Stimulated activated CD8-positive, alpha-beta memory T cell treated with anti-CD3 and anti-CD28 coated beads, Interleukin-2, amount 100 ng/mL, for 1 hour (primary cell): ENCODE results near the gene NEAT1.
A peak's percentile ranks its signal among the peaks of the same experiment; 100 is the strongest.

Experiments used
- DNase-seq, 2 donors: peaks; one replicate each; pipeline ENCODE4 v3.0.0-alpha.2; 2020; ENCODE audit warnings: low read depth in 2 of 2

The NEAT1 gene

DNA sequence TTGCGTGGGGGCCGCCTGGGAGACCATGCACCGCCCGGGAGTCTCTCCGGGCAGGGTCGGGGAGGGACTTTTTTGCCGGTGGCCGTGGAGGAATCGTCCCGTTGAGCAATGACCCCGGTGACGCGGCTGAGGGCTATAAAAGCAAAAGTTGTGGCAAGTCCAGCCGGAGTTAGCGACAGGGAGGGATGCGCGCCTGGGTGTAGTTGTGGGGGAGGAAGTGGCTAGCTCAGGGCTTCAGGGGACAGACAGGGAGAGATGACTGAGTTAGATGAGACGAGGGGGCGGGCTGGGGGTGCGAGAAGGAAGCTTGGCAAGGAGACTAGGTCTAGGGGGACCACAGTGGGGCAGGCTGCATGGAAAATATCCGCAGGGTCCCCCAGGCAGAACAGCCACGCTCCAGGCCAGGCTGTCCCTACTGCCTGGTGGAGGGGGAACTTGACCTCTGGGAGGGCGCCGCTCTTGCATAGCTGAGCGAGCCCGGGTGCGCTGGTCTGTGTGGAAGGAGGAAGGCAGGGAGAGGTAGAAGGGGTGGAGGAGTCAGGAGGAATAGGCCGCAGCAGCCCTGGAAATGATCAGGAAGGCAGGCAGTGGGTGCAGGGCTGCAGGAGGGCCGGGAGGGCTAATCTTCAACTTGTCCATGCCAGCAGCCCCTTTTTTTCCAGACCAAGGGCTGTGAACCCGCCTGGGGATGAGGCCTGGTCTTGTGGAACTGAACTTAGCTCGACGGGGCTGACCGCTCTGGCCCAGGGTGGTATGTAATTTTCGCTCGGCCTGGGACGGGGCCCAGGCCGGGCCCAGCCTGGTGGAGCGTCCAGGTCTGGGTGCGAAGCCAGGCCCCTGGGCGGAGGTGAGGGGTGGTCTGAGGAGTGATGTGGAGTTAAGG lies at the start of gene NEAT1:
TSS of gene NEAT1 (plus strand) at position 166 of the 883 bp plus-strand sequence.
- peak; percentile 90 for DNase-seq

DNA sequence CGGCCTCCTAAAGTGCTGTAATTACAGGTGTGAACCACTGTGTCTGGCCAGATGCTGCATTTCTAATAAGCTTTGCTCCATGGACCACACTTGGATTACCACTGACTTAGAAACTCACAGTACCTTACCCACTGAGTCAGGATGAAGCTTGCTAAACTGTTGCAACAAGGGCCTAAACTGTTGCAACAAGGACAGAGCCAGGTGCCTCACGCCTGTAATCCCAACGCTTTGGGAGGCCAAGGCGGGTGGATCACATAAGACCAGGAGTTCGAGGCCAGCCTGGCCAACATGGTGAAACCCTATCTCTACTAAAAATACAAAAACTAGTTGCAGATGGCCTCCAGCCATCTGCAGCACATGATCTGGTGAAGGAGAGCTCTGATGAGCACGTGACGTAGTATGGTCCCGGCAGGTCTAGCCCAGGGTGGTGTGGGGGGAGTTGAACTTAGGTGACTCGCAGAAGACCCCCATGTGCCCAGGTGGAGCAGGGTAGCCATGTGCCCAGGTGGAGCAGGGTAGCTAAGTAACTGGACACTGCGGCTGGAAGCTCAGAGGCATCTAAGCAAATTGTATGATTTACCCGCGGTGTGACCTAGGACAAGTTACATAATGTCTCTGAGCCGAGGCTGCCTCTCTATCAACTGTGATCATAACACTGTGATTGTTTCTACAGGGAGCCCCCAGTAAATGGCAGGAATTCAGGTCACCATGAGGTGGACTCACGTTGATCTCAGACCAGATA lies 48.6 kb upstream of the NEAT1 start:
- no peak for DNase-seq

DNA sequence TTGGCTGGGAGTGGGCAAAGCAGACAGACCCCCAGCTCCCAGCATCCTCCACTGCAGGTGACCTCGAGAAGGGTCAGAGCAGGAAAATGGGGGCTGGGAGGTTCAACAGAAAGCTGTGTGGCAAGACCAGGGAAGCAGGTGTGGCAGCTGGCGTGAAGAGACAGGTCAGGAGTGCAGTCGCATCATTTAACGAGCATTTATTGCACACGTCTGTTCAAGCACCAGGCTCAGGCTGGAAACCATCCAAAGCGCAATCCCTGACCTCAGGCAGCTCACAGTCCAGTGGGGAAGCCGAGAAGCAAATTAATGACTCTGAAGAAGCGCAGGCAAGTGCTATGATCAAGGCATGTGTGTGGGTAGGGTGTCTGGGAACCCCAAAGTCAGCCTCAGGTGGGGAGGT lies 47.6 kb upstream of the NEAT1 start:
- no peak for DNase-seq

DNA sequence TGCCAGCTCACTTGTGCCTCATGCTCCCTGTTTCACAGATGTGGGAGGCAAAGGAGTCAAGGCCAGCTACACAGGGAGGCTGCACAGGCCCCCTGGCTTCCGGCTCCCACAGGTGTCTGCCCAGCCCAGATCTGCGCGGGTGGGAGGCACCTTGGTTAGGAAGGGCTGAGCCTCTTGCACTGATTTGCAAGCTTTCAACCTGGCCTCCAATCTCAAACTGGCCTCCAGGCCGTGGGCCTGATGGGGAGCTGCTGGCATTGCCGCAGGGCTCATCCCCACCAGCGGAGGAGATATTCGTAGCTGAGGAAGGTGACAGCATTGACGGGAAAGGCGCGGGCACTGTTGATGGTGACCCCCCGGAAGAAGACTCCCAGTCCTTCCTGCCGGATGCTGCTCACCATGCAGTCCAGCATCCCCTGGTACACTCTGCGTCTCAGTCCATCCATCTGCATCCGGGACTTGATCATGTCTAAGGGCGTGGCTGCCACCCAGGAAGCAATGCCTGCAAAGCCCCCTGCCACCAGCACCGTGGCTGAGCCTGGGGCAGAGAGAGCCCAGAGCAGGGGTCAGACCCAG lies 46.4 kb upstream of the NEAT1 start:
- no peak for DNase-seq

DNA sequence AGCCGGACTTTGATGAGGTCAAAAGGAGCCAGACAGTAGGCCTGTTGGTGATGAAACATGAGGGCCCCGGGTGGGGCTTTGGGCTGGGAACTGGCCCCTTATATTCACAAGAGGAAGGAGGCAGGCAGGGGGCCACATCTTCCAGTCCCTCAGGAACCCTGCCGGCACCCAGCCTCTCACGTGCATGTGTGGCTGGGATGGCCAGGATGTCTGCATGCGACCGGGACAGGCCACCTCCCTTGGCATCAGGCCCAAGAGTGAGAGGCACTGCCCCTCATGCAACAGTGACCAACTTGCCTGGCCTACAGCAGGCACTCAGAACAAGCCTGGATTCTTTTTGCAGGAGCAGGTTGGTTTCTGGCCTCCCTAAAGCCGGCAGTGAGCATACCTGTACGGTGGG lies 45.6 kb upstream of the NEAT1 start:
- no peak for DNase-seq

DNA sequence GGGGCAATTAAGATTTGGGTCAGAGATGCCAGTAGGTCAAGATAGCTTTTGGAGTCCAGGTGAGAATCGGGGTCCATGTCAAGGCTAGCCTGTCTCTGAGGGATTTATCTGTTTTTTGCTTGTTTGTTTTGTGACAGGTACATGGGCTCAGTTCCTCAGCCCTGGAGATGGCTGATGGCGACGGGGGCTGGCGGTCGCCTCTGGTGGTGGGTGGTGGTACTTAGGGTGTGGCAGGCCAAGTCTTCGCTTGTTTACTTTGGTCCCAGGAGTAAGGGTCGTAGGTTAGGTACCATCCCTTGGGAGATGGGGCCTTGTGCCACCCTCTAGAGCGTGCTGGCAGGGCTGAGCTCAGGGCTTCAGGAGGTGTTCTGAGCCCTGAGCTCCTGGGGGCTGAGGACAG lies 44.8 kb upstream of the NEAT1 start:
- no peak for DNase-seq

DNA sequence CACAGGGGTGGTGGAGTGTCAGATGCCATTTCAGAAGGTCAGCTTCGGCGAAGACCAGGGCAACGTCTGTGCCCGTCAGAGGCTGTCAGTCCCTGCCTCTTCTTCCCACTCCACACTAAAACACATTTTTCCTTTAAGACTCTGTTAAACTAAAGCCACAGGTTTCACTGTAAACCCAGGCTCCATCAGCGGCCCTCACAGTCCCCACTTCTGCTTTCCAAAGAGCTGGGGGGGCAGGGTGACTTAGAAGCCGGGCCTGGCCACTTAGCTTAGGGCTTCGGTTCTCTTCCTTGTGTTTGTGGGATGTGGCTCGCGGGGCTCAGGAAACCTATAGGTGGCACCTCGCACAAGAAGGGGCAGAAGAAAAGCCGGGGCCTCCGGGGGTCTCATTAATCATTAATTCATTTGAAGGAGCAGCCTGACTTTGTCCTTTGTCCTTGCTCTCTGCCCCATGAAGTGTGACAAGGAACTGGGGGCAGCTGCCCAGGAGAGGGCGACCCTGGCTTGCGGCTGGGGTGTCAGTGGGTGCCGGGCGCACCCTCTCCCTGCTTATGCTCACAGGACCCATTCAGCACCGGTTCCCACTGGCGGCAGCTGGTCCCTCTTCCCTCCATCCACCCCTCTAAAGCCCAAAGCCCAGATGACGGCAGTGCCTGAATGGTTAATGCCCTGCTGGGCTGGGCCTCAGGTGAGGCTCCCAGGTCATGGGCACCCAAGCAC lies 44.2 kb upstream of the NEAT1 start:
- DNase-seq, result no peak

DNA sequence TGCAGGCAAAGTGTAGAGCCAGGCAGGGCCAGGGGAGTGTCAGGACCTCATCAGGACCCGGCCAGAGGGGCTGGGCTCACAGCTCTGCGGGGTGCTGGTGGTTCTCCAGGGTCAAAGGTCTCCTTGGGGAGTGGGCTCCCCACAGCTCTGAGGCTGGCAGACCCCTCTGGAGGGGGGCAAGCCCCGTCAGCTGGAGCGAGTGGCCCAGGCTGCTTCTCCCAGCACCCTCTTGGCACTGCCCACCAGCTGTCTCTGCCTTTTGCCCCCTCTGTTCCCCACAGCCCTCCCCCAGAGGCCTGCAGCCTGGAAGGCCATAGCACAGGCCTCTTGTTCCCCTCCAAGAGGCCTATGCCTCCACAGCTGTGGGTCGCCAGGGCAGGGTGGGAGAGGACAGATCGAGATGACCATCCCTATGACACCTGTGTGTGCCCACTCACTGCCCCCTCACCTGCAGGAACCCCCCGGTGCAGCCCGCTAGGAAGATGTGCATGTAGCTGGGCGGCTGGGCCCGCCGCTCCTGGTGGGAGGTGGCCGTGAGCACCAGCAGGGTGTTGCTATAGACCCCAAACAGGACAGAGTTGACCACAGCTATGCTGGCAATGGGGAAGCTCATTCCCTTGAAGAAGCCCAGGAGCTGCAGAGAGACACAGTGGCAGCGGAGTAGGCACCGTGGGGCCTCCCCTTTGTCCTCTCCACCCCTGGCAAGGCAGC lies 43.5 kb upstream of the NEAT1 start:
- DNase-seq, result no peak

DNA sequence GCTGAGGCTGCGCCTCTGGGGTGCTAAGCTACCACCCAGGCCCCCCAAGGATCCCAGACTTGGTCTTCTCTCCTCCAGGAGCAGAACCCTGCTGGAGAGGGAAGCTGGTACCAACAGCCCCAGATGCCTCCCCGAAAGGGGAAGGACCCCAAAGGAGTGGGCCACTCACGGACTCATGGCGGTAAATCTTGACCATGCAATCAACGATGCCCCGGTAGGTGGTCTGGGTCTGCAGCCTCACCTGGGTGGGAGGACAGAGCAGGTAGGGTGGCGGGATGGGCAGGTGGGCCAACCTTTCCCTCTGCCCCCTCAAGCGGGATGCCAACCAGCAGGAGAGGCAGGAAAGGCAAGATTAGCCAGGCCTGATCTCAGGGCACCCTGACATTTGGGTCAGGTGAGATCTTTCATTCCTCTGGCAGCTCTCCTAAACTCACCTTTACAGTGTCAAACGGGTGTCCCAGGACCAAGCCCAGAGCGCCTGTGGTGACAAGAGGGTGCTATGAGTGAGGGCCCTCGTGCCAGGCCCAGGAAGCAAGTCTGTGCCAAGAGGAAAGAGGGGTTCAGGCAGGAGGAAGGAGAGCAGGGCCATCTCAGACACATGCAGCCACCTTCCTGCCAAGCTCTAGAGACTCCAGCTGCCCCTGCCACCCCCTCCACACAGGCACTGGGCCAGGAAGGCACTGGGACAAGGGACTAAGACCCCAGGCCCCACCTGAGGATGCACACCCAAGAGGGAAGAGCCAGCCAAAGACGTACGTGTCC lies 42.7 kb upstream of the NEAT1 start:
- DNase-seq, result no peak

DNA sequence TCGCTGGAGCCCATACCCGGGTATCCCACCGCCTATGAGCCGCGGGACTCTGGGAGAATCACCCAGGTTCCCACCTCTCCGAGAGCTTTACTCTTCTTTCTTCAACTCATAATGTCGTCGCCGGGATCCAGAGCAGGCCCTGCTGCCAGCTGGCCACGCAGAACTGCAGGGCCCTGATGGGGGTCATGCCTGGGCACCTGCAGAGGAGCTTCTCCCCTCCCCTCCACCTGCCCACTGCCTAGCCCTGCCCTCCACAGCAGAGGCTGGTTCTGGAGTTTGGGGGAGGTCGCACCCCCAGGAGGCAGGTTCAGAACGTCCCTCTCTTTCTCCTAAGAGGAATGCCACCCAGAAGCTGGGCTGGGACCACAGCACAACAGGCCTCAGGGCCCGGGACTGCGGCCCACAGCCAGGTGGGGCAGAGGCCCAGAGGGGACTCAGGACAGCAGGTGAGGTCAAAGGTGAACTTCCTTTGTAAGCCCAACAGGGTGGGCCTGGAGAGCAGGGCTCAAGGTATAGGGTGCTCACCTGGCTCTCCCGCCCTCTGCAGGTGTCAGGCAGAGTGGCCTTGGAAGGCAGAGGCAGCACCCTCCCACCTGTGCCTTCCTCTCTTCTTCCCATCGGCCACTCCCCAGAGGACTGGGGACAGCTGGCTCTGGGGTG lies 42.0 kb upstream of the NEAT1 start:
- DNase-seq, result no peak

DNA sequence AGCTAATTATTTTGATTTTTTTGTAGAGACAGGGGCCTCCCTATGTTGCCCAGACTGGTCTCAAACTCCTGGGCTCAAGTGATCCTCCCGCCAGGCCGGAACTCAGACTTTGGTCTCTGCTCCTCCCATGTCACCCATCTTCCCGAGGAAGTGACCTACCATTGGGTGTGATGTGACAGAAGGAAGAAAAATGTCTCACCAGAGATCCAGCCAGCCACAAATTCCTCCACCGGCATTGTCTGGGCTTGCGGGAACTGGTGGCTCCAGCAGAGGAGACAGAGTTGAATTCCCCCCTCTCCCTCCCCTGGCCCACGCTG lies 40.9 kb upstream of the NEAT1 start:
- DNase-seq, result no peak

DNA sequence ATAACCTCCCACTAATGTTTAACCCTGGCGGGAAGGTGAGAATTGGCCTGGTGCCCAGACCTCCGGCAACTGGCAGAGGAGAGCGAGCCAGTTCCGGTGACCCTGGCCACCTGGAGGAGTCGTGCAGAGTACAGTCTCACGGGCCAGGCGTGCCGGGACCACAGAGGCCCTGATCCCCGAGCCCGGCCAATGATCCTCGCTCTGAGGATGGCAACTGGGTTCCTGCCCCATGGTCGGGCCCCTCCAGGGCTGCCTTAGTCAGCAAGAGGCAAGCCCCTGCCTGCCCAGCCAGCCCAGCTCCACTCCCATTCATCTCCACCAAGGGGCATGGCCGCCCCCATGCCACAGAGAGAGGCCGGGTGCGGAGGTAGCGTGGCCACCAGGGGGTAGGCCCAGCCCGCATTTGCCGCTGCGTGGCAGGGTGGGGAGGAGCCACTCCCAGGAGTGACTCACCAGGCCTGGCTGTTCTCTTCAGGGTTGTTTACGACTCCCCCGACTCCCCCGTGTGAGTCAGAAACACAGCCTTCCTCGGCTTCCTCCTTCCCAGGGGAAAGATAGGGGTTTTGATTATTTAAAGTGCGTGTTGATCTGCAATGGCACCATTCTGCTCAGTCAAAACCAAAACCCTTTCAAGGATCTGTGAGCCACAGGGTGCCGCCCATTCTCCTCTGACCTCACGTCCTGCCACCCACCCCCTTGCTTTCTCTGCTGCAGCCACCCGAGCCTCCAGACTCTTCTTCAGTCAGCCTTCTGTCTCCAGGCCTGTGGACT lies 40.4 kb upstream of the NEAT1 start, which contains the start of gene SLC25A45:
TSS of gene SLC25A45 (minus strand) at position 614 of the 771 bp plus-strand sequence. CDS start 695 bp downstream, outside the sequence.
- peak; percentile 85 to 87 for DNase-seq

DNA sequence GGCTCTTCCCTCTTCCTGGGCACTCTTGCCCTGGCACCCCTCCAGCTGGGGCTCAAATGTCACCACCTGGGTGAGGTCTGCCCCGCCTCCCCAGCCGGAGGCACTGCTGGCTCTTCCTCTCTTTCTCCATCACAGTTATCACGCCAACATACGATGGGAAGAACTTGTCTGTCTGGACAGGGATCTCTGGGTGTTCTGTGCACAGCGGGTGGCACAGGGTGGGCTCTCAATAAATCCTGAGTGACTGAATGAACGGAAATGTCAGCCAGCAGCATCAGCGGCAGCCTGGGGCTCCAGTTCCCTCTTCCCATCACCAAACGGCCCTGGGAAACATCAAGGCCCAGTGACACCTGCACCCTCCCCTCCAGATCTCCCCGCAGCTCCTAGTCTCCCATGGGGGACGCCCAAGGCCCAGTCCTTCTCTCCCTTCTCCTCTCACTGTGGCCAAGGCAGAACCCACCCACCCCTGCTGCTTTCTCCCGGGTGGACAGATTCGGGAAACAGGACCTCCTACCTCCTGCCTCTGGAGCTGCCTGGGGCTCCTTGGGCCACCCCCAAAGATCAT lies 39.7 kb upstream of the NEAT1 start:
- DNase-seq, result no peak

DNA sequence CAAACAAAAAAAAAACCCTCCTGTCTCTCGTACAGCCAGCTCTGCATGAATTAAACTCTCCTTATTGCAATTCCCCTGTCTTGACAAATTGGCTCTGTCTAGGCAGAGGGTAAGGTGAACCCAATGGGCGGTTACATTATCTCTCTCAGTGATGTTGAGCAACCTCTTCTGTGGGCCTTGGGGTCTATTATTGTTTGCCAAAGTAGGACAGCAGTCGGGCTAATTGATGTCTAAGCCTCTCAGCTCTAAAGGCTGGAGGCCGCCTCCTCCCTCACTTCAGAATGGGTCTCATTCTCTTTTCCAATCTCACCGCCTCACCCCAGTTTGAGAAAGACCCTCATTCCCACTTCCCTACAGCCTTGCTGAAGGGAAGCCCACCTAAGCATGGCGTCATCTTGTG lies 38.8 kb upstream of the NEAT1 start:
- no peak for DNase-seq

DNA sequence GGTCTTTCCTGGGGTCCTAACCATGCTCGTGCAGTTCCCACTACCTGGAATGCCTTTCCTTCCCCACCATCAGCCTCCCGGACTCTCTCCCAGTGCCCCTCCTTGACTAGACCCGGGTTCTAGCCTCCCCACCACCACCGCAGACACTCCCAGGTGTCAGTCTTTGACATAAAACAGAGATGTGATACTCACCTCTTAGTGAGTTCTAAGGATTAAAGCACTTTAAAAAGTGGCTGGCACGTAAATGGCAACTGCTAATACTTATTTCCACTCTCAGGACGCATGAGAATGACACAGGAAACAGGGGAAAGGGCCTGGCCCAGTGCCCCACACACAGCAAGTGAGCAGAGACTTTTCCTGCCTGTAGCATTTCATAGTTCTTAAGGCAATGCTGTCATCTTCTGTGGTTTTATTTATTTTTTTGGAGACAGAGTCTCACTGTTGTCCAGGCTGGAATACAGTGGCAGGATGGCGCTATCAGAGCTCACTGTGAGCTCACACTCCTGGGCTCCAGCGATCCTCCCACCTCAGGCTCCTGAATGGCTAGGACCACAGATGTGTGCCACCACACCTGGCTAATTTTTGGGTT lies 38.2 kb upstream of the NEAT1 start:
- DNase-seq, result no peak

DNA sequence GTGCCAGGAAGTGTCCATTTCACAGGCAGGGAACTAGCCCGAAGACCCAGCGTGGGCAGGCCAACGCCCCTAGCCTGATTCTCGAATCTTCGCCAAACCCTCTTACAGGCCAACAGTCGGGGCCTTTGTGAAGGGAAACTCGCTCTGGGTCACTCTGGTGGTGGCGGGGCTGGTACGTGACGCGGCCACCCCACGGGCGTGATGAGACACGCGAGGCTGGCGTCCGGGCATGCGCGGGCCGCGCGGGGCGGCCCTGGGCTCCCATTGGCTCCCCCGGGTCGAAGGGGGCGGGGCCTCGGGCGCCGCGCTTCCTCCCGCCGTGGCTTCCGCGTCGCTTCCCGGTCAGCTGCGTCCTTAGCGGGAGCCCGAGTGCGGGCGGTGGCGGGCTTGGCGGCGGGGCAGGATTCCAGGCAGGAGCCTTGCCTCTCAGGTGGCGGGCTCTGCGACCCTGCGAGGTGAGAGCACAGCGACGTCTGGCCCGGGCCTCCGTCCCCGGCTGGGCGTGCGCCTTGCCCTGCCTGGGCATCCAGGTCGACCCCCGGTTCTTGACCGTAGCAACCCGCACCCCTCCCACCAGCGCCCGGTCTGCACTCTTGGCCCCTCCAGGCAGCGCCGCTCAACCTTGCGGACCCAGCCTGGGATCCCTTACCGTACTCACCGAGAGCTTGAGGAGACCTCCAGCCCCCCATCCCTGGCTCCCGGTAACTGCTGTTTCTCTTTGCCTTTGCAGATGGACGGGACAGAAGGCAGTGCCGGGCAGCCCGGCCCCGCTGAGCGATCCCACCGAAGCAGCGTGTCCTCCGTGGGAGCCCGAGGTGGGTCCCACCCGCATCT lies 36.1 kb upstream of the NEAT1 start, which contains the start of gene FRMD8:
TSS of gene FRMD8 (plus strand) at position 331 of the 834 bp plus-strand sequence. CDS start at position 731, 400 bp downstream.
- DNase-seq, result peak; percentile 78 to 83

DNA sequence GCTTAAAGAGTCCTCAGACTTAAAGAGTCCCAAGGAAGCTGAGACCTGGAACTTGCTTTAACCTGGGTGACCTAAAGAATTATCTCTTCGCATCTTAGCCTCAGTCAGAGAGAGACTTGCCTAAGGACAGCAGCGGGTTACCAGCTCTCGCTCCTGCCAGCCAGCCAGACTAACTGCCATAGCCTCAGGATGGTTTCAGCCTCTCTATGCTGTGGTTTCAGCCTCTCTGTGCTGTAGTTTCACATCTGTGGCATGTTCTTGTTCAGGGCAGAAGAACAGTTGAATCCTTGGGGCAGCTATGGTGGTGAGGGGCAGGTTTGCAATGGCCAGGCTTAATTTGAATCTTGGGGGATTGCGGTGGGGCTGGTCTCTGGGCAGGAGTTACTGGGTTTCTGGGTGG lies 33.9 kb upstream of the NEAT1 start:
- DNase-seq, result no peak
